GM12878 (cell line): Measurements from ENCODE around the gene KDM6A. TPM values are rescaled to one million over a fixed set of nuclear protein-coding genes. Genes with fewer than 3 reads are reported as not detected.

Experiments
- CREM ChIP-seq: IDR thresholded peaks from 2 replicates; pipeline ENCODE4 v1.6.1; 2014; ENCODE audit warnings: antibody characterized with exemption, low read depth
- ETV6 ChIP-seq, 2 experiments: fragments of 450-650 bp in 1 of 2; IDR thresholded peaks in 1 of 2; conservative IDR thresholded peaks in 1 of 2; 2 replicates each; pipeline ENCODE4 v1.6.1; 2014; ENCODE audit warnings: antibody characterized with exemption in 1 of 2, borderline replicate concordance in 1 of 2, low read depth in 1 of 2, mild to moderate bottlenecking in 1 of 2, moderate library complexity in 1 of 2
- HDGF ChIP-seq: fragments of 450-650 bp; IDR thresholded peaks from 2 replicates; pipeline ENCODE4 v1.6.1; 2016; ENCODE audit warnings: antibody characterized with exemption
- PAX8 ChIP-seq: fragments of 450-650 bp; IDR thresholded peaks from 2 replicates; pipeline ENCODE4 v1.6.1; 2017; ENCODE audit warnings: mild to moderate bottlenecking, moderate library complexity
- POLR2AphosphoS5 ChIP-seq: IDR thresholded peaks from 2 replicates; pipeline ENCODE4 v1.6.1; 2011; ENCODE audit warnings: mild to moderate bottlenecking, low read length, inconsistent platforms
- SRF ChIP-seq, 2 experiments: IDR thresholded peaks; 2 replicates each; pipeline ENCODE4 v1.6.1; 2011; ENCODE audit warnings: low read depth in 2 of 2, low read length in 2 of 2, mild to moderate bottlenecking in 1 of 2, moderate library complexity in 1 of 2
- TAF1 ChIP-seq: IDR thresholded peaks from 2 replicates; pipeline ENCODE4 v1.6.1; 2011; ENCODE audit warnings: mild to moderate bottlenecking, low read depth, low read length, borderline replicate concordance
- TCF12 ChIP-seq: IDR thresholded peaks from 2 replicates; pipeline ENCODE4 v1.6.1; 2011; ENCODE audit warnings: low read depth, mild to moderate bottlenecking, low read length
- TCF7 ChIP-seq: IDR thresholded peaks from 2 replicates; pipeline ENCODE4 v1.6.1; 2014; ENCODE audit warnings: antibody characterized with exemption, borderline replicate concordance
- polyA plus RNA-seq, 11 experiments: library from polyadenylated mRNA; depleted of rRNA in 4 of 11; unstranded in 6 of 11; stranded (reverse) in 5 of 11; fragments of >200 nt; fragmentation: Nextera tagmentation in 4 of 11; fragmentation: Illumina TruSeq in 1 of 11; extraction: Ambion mirVana in 4 of 11; extraction: Trizol in 1 of 11; gene quantifications; 1 replicate in 1 of 11; 2 replicates in 10 of 11; pipeline versions ENCODE4 v1.2.1 to v1.2.3, GENCODE V29; 2011 to 2016; ENCODE audit warnings: inconsistent platforms in 2 of 11, missing spikeins in 2 of 11, low read depth in 1 of 11
- total RNA-seq, 4 experiments: library from RNA; depleted of rRNA in 3 of 4; stranded (reverse); fragments of >200 nt in 3 of 4; fragmentation: Illumina TruSeq in 1 of 4; extraction: Trizol in 1 of 4; gene quantifications; 2 replicates each; pipeline versions ENCODE4 v1.2.1 to v1.2.3, GENCODE V29; 2013 to 2021
- TF ChIP-seq, protein P1 (sequence below): IDR thresholded peaks from 2 replicates; pipeline ENCODE4 v1.6.1; 2012; ENCODE audit warnings: low read length, inconsistent platforms

Gene KDM6A
- total and polyA plus RNA-seq, 10 of the 15 experiments (the other 5 are each of a cell fraction or from before 2014, with no cell fraction given) = 7.9 to 29.0 (median 20.4) TPM

DNA sequence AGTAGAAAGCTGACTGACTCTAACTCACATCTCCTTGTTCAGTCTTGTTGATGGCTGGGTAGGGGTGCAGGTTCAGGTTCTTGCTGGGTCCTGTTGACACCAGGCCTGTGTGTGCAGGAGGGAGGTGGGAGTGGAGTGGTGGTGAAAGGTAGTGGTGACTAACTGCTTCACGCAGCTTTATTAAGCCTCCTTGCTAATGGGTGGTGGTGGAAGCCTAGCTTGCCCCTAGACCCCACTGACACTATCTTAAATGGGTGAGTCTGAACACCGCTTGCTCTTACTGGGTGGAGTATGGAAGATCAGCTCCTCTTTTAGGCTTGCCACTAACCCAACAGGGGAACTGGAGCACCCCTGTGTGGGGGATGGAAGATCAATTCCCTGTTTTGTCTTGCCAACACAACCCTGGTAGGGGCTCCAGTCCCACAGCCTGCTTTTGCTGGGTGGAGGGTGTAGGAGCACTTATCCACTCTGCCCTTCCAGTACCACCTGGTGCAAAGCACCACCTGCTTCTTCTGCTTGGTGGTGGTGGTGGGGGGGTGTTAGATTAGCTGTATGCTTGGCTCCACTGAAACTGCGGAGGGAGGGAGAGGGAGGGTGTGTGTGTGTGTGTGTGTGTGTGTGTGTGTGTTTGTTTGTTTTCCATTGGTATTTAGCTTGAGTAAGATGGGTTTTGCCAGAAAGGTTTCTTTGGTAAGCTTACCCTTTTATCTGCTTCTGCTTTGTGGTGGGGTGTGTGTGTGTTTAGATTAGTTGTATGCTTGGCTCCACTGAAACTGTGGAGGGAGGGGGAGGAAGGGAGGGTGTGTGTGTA is 25.6 kb downstream of the KDM6A start (continued):
- TF ChIP-seq, protein P1, sequence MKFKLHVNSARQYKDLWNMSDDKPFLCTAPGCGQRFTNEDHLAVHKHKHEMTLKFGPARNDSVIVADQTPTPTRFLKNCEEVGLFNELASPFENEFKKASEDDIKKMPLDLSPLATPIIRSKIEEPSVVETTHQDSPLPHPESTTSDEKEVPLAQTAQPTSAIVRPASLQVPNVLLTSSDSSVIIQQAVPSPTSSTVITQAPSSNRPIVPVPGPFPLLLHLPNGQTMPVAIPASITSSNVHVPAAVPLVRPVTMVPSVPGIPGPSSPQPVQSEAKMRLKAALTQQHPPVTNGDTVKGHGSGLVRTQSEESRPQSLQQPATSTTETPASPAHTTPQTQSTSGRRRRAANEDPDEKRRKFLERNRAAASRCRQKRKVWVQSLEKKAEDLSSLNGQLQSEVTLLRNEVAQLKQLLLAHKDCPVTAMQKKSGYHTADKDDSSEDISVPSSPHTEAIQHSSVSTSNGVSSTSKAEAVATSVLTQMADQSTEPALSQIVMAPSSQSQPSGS = no peak
- TF ChIP-seq ETV6 (conservative IDR thresholded peaks at IDR 0.05 in 1 of 2, IDR thresholded peaks at IDR 0.05 in 1 of 2; ENCODE audit: borderline replicate concordance in 1 of 2, low read depth in 1 of 2) (no peak), SRF (IDR thresholded peaks at IDR 0.05; ENCODE audit: low read depth in 2 of 2, low read length in 2 of 2) (no peak), PAX8 (no peak), POLR2AphosphoS5 (0 out of 2 replicates have a peak, but pooled peaks have one; percentile 24), TCF12 (0 out of 2 replicates have a peak, but pooled peaks have one; percentile 12), TAF1 (no peak), CREM (0 out of 2 replicates have a peak, but pooled peaks have one; percentile 12), TCF7 (no peak), HDGF (peak; percentile 91)
